GM12891 (cell line): ENCODE data around the gene MREG.

ENCODE experiments used
- POLR2A ChIP-seq: IDR thresholded peaks from 2 replicates; pipeline ENCODE4 v1.6.1; 2011; ENCODE audit warnings: low read depth, low read length, control low read depth
- POLR2AphosphoS5 ChIP-seq: IDR thresholded peaks from 2 replicates; pipeline ENCODE4 v1.6.1; 2011; ENCODE audit warnings: low read depth, low read length, control low read depth

GRCh38 chr2:215921895-215922294, 91.5 kb downstream of the MREG start:
- TF ChIP-seq POLR2A (no peak), POLR2AphosphoS5 (no peak)
